Tibial nerve (tissue), 4 donors: ENCODE measurements around the gene AIFM1.

Source experiments
- CTCF ChIP-seq, 5 experiments: fragments of 200-600 bp in 3 of 5; fragments of 450-650 bp in 2 of 5; sonication (generic) in 3 of 5; IDR thresholded peaks; one replicate each; pipeline ENCODE4 v1.5.1; 2016 to 2019; ENCODE audit warnings: antibody characterized with exemption in 5 of 5, mild to moderate bottlenecking in 3 of 5, moderate library complexity in 2 of 5
- EP300 ChIP-seq, 2 donors: sonication (generic); formaldehyde crosslinking; IDR thresholded peaks; one replicate each; pipeline ENCODE4 v1.6.1; 2017; ENCODE audit warnings: antibody characterized with exemption in 2 of 2, mild to moderate bottlenecking in 1 of 2
- POLR2A ChIP-seq, 2 donors: fragments of 450-650 bp; IDR thresholded peaks; one replicate each; pipeline ENCODE4 v1.6.1; 2017; ENCODE audit warnings: antibody characterized with exemption in 2 of 2, mild to moderate bottlenecking in 2 of 2, moderate library complexity in 2 of 2

- TF ChIP-seq POLR2A (IDR thresholded peaks at IDR 0.05) (no peak), CTCF (IDR thresholded peaks at IDR 0.05) (no peak), EP300 (IDR thresholded peaks at IDR 0.05) (no peak)
Observed at GRCh38 chrX:130190801-130191200, 25.2 kb upstream of the AIFM1 start.
